Stimulated activated CD8-positive, alpha-beta memory T cell treated with anti-CD3 and anti-CD28 coated beads, Interleukin-12 subunit alpha, Interleukin-12 subunit beta, amount 100 ng/mL, for 1 hour (primary cell): ENCODE results near the gene KRT7.
"Not testable (repeated sequence)": the region's sequence is repeated elsewhere in the genome, so short reads cannot be mapped to it uniquely, and the experiment has no call there.

ENCODE experiments used
- DNase-seq: peaks from one replicate; pipeline ENCODE4 v3.0.0-alpha.2; 2020; ENCODE audit warnings: low read depth

KRT7 gene

DNA sequence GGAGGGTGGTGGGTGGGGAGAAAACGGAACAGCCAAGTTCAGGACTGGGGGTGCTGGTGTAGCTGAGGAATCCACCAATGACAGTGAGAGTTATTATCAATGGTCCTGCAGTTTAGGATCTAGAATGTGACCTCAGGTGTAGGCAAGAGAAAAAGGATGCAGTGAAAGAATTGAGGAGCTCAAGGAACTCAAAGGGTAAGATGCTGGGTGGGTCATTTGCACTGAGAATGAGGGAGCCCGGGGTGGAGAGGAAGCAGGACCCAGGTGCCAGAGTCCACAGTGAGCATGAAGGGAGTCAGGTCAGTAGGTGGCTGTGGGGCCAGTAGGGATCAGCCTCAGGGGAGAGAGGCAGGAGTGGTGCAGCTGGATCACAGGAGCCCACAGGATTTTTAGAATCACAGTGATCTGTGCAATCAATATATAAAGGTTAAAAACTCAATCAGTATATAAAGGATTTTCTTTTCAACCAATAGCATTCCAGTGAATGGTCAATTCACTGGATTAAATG lies 3.2 kb upstream of the KRT7 start:
- no peak for DNase-seq

DNA sequence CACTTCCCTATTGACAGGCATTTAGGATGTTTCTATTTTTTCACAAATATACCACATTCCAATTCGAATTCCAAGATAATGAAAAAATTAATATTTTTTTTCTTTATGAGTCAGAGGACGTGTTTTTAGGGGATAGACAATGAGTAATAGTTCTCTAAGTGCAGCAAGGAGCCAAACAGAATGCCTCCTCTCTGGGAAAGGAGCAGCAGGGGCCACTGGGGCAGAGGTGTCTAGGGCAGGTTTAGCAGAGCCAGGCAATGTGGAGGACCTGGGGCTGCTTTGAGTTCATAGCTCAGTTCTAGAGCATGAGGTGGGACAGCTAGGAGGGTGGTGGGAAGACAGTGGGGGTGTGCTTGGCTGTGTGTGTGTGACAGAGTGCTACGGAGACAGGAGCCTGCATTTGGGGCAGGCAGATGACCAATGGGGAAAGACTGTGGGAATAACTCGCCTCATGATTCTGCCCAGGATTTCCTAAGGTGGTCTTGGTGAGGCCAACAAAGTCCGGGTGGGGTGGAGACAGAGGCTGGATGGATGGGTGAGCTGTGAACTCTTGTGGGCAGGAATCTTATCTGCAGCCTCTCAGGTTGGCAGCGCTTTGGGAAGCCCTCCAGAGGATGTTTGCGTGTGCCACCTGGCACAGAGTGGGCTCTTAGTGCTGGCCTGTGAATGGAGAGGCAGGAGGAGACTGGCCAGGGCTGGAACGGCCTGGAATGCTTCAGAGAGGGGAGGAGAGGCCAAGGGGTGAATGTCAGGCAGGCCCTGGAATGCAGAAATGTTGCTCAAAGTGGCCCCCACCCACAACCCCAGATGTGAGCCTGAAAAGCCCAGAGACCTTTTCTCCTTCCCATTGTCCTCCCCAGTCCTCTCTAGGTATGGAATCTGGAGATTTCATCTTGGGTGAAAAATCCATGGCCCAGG lies 2.4 kb upstream of the KRT7 start:
- DNase-seq: no peak

DNA sequence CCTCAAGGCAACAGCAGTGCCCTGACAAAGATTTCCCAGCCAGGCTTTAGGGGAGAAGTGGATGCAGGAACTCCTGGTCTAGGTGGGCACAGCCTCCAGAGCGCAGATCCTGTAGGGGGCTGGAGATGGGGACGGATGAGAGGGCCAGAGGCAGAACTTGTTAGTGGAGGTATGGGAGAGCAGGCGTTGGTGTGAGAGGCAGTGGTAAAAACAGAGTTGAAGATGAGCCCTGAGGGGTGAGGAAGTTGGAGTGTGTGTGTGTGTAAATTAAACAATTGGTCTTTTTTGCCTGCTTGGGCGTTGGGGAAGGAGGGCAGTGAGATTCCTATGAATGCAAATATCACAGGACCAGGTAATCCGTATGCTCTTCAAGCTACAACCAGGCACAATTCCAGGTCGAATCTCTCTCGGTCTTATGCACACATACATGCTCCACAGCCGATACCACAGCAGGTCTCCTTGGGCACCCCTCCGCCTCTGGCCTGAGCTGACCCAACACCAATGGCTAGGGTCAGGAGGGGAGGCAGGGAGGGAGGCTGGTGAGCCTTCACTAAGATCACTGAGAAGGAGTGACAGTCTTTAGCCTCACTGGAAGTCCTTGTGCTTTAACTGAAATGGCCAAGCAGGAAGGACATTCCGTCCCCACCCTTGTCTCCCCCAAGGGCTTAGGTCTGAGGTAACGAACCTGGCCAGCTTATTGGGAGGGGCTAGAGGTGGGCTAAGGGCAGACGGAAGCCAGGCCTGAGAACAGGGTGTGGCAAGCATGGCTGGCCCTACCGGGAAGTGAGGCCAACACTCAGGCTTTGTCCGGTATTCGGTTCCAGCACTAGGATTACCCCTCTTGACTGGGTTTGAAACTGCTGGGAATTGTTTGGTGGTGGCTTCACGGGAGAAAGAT lies 1.5 kb upstream of the KRT7 start:
- no peak for DNase-seq

DNA sequence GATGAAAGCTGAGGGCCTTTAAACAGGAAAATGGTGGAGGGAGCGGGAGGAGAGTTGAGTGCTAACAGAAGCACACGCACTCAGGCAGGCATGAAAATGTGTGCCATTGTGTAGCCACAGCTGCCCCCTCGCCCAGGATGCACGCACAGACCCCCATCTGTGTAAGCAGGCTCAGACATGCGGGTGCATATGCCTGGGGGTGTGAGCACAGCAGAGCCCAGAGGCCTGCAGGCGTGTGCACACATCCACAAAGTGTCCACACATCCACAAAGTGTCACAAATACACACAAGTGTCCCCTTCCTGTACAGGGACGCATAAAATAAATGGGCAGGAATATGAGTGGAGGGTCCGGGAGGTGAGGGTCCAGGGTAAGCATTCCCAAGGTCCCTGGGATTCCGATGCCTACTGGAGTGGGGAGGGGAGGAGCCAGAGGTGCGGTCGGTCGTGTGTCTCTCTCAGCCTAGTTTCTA lies 805 bp upstream of the KRT7 start:
- DNase-seq: no peak

DNA sequence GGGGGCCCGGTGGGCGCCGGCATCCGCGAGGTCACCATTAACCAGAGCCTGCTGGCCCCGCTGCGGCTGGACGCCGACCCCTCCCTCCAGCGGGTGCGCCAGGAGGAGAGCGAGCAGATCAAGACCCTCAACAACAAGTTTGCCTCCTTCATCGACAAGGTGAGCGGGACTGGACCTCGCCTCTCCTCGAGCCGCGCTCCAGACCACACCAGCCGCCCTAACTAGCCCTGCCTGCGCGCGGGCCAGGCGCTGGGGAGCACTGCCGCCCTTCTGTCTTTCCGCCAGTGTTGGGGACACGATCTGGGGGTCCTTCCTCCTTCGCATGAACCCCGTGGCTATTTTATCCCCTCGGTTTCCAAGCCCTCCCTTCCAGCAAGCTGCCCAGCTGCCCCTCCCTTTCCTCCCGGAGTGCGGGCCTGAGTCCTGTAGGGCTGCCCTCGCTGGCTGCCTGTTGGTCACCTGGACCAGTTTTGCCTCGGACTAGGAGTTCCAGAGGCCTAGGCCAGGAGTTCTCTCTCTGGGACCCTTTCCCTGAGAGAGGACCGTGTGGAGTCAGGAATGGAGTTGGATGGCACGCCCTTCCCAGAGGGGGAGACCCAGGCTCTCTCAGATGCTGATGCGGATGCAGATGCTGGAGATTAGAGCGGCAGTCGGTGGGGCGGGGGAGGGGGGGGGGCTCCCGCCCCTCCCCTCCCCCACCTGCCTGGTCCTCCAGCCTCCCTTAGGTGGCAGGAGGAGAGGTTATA lies 592 bp downstream of the KRT7 start:
- DNase-seq: no peak

DNA sequence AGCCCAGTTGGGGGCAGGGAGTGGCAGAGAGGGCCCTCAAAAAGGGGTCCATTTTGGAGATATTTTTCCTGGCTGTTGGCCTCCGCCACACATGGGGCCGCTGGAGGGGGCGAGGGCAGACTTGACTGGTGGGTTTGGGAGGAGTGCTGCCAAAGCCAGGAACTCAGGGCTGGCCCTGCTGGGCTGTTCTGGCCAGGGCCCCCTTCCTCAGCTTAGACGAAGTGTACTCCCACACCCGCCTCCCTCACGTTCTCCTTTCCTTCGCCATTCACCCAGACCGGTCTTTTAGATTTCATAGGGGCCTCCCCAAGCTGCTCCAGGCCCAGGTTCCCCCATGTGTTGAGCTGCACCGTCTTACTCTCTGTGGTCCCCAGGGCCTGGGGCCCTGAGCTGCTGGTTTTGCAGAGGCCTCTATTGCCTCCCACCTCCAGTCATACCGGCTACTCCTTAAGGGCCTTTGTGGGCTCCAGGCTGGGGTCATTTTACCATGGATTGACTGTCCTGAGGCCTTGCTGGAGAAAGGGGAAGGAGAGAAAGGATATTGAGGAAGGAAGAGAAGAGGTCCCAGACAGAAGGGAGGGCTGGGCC lies 1.3 kb downstream of the KRT7 start:
- no peak for DNase-seq

DNA sequence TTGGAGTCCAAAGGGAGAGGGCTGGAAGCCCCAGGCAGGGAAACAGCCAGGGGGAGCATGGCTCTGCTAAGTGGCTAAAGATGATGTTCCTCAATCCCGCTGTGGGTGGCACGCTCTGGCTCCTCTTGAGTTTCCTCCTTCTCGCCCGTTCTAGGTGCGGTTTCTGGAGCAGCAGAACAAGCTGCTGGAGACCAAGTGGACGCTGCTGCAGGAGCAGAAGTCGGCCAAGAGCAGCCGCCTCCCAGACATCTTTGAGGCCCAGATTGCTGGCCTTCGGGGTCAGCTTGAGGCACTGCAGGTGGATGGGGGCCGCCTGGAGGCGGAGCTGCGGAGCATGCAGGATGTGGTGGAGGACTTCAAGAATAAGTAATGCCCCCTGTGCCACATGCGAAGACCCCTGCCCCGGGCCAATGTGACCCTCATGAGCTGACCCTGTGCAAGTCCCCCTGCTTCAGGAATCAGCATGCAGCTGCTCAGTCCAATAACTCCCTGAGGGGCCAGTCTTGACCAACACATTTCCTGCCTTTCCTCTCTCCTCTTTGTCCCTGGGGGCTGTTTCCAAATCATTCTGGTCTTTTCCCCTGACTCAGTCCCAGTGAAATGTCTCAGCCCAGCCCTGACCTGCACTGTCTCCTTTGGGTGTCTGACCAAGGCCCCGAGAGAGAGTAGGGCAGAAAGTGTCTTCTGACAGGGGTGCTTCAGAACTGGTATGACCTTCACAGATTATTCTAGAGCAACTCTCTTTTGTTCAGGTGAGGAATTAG lies 2.1 kb downstream of the KRT7 start:
- DNase-seq: no peak

DNA sequence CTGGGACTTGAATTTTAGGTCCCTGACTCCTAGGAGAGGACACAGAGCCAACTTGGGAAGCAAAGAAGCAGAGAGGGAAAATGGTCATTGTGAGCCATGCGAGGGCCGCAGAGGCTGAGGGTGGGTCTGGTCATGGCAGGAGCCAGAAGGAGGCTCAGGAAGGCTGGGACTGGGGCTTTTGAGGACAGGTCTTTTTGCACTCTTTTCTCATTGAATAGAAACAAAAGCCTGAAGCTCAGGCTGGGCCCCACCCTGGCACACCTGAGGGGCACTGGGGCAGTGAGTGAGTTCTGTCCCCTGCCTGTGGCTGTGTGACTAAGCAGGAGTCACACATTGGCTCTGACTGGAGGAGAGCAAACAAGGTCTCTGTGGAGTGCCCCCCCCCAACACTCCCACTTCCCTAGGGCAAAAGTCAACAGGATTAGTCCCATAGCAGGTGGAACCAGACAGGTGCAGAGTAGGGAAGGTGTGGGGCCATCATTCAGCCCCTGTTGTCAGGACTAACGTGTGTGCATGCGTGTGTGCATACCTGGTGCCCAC lies 2.8 kb downstream of the KRT7 start:
- DNase-seq: no peak

DNA sequence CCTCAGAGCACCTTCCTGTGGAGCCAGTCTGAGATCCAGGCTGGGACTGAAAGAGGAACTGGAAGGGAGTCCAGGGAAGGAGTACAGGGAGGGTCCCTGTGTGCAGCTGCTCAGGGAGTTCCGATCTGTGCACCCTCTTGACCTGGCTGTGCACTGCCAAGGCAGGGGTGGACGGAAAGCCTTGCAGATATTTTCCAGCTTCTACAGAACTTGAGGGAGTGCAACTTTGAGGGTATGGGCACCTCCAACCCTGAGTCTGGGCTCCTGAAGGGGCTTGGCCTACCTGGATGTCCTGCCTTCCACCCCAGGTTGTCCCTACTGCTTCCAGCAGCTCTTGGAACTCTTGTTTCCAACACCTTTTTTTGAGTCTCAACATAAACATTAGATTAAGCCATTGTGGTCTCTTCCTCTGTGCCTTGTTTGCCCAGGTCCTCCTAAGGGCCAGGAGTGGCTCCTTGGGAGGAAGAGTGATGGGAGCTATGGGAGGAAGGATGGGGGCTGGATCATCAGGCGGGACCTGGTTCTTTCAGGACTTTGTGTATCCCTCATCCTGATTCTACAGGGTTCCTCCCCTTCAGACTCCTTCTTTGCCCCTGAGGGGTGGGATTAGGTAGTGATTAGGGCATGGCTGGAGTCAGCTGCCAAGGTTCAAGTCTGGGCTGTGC lies 3.5 kb downstream of the KRT7 start:
- no peak for DNase-seq

DNA sequence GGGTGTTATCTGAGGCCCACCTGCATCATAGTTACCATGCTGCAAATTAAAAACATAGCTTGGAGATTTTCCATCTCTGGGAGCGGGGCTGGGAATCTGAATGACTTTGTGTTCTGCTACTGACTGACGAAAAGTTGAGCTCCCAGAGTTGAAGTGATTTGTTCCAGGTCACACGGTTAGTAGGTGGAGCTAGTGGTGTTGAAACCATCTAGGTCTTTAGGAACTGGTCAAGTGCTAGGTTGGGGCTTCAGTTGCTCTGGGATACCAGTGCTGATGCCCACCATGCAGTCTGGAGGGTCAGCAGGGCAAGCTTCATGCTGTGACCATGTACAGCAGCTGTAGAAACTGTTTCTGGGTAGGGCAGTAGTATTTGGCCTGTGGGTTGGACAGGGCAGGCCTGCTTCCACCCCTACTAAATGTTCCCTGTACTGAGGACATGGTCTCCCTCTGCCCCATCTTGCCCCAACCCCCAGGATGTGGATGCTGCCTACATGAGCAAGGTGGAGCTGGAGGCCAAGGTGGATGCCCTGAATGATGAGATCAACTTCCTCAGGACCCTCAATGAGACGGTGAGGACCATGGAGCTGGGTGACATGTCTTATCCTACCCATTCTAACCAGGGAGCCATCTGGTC lies 5.3 kb downstream of the KRT7 start:
- DNase-seq: no peak

DNA sequence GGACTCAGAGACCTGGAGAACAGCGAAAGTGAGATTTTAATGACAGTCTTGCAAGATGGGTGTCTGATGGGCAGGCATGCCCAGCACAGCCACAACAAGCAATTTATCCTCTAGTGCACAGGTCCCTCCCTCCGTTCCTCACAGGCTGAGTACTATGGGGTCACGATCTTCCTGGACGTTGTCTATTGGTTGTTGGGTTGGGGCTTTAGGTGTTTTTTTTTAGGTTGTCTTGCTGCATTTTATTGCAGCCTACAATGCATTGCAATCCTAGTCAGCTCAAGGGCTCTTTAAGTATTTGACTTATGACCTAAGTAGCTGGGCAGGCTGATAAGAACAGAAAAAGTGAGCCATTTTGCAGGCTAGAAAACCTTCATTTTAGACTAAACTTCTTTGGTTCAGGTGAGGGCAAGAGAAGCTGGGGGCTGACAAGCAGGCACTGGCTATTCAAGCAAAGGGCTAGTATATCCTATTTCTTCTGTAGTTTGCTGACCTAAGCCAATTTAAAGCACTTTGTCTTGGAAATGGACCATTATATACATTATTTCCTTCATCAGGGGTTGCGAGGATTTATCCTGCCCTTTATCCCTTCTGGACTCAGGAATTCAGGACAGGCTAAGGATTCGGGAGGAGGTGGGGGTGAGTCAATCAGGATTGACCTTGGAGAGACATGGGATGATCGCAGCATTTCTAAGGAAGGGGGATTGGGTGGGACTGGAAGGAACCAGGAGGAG lies 6.0 kb downstream of the KRT7 start:
- no peak for DNase-seq

DNA sequence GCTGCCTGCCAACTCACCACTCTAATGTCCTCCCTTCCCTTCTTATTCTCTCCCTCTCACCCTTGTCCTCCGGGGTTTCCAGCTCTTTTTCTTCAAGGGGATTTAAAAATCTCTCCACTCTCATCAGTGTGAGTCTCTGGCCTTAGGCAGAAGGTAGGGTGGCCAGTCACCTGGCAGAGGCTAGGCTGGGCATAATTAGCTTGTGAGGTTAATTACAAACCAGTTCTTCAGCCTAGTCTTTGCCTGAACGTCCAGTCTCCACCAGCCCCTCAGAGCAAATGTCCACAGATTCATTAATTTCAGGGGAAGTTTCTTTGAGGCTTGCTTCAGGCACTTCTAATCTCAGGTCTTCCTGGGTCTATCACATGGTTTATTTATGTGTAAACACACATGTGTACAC lies 6.7 kb downstream of the KRT7 start:
- no peak for DNase-seq

DNA sequence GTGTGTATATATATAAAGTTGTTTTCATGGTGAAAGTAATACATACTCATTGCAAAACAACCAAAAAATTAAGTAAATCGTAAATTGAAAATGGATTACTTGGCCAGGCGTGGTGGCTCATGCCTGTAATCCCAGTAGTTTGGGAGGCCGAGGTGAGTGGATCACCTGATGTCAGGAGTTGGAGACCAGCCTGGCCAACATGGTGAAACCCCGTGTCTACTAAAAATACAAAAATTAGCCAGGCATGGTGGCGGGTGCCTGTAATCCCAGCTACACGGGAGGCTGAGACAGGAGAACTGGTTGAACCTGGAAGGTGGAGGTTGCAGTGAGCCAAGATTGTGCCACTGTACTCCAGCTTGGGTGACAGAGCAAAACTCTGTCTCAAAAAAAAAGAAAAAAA lies 7.2 kb downstream of the KRT7 start:
- DNase-seq: not testable (repeated sequence)

DNA sequence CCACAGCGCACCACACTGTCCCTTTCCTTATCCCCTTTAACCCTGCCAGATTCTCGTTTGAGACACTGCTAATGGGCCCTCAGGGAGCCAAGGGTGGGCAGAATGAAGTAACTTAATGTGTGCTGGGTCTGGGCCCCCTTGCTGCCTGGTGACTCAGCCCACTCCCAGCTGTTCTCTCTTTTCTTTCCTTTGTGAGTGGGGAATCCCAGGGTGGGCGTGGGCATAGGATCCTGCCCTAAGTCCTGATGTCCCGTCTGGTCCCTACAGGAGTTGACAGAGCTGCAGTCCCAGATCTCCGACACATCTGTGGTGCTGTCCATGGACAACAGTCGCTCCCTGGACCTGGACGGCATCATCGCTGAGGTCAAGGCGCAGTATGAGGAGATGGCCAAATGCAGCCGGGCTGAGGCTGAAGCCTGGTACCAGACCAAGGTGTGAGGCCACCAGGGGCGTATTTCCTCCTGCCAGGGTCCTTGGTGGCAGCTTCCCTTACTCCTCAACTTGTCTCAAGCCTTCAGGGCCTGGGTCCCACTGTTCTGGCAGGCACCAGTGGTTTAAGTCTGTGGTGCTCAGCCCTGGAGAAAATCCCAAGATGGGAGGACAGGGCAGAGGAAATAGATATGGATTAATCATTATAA lies 8.3 kb downstream of the KRT7 start:
- no peak for DNase-seq

DNA sequence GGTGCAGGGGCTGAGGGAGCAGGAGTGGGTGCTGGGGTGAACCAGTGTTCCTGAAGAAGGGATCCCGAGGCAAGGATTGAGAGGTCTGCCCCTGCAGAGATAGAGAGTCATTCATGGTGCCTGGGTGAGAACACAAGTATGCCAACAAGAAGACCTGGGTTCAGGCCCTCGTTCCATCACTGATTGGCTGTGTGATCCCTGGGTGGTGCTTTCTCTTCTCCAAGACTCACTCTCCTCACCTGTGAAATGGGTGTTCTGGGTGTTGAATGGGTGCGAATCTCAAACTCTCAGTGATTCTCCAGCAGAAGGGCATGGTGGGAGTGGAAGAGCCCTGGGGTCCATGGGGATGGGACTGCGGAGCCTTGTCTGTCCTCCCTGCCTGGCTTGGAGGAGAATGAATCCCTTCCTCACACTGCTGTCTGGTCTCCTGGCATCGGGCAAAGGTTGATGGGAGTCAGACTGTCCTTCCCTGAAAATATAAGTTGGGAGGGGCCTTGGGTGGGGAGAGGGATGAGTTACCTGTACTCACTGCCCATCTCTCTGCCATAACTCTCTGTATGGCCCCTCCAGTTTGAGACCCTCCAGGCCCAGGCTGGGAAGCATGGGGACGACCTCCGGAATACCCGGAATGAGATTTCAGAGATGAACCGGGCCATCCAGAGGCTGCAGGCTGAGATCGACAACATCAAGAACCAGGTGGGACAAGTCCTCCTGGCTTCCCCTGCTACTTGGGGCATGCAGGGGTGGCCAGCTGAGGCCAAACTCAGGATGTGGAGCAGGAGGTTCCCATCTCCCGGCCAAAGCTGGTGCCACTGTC lies 9.6 kb downstream of the KRT7 start:
- DNase-seq: no peak

DNA sequence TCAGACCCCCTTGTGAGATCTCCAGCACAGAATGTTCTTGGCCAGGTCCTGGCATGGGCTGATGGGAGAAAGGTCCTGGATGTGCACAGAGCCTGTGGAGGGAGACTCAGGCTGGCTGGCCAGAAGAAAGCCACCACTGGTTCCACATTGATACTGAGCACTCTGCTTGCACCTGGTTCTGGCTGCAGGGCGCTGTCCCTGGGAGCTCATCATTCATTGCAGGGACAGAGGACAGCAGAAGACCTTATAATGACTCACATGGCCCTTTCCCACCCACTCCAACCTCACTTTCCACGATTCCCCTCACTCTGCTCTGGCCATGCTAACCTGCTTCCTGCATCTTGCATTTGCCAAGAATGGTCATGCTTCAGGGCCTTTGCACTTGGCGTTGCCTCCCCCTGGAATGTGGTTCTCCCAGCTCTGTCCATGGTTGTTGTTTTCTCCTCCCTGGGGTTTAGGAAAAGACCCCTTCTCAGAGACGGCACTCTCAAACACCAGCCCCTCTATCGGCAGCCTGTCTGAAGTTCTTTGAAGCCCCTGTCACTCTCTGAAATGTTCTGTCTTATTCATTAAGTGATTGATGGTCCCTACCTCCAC lies 10.3 kb downstream of the KRT7 start:
- DNase-seq: no peak
